ENCODE results near the gene GINS3. TPM values are rescaled to one million over a fixed set of nuclear protein-coding genes. Genes with fewer than 3 reads are reported as not detected.
A peak's percentile ranks its signal among the peaks of the same experiment; 100 is the strongest.

The GINS3 gene
- polyA plus RNA-seq (2013, experiment 1 of 4) = 19.1 TPM
- 19.6 TPM for polyA plus RNA-seq (2013, experiment 2 of 4)
- polyA plus RNA-seq (2013, experiment 3 of 4) = 13.1 TPM
- 15.0 TPM for polyA plus RNA-seq (2013, experiment 4 of 4)

DNA sequence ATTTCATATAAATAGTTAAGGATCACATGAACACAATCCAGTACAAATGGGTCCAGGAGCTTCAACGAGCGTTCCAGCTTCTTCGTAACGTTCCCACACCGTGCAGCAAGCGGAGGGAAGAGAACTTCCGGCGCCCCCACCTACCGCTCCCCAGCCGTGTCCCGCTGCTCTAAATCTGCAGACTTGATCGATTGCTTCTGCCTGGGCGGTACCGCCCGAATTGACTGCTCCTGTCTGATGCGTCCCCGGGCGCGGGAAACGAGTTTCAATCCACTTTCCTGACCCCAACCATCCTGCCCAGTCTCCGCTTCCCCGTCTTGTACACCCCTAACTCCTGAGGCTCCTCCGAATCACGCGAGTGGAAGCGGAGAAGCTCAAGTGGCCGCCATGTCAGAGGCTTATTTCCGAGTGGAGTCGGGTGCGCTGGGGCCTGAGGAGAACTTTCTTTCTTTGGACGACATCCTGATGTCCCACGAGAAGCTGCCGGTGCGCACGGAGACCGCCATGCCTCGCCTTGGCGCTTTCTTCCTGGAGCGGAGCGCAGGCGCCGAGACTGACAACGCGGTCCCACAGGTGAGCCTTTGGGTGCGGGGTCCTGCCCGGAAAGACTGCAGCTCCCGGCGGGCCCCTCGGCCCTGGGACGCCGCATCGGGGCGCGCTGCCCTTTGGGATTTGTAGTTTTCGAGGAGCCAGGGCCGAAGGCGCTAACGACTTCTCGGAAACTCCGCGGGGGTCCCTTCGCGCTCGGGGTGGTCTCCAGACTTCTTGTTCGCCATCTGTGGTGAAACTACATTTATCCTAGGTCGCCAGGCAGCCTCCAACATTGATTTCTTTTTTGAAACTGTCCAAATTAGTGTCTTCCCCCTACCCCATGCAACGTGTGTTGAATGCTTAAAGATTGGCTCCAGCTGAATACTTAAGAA is at the start of gene GINS3:
TSS of gene GINS3 (plus strand) at position 257 of the 923 bp plus-strand sequence. CDS start at position 388, 131 bp downstream.
- Histone ChIP-seq H3K4me3 (ENCODE audit: insufficient read depth, low read depth, low read length) (peak within 1 kb of the TSS; percentile 99), H3K4me1 (ENCODE audit: control insufficient read depth, insufficient read depth, low read length) (no peaks in the 10 kb centered on the region), H3K27me3 (ENCODE audit: control insufficient read depth, insufficient read depth, low read length, poor library complexity, severe bottlenecking) (peaks cover 32% of the 10 kb centered on the region), H3K9me3 (ENCODE audit: control insufficient read depth, low read length) (no peaks in the 10 kb centered on the region), H3K27ac (ENCODE audit: insufficient read depth, low read depth, low read length, poor library complexity, severe bottlenecking) (no peak within 1 kb of the TSS), H3K36me3 (ENCODE audit: control insufficient read depth, insufficient read depth, low read length) (no peaks in the 10 kb centered on the region)
- WGBS, 2 experiments = 0 to 1% methylated on average over 67 of the region's 67 CpGs

DNA sequence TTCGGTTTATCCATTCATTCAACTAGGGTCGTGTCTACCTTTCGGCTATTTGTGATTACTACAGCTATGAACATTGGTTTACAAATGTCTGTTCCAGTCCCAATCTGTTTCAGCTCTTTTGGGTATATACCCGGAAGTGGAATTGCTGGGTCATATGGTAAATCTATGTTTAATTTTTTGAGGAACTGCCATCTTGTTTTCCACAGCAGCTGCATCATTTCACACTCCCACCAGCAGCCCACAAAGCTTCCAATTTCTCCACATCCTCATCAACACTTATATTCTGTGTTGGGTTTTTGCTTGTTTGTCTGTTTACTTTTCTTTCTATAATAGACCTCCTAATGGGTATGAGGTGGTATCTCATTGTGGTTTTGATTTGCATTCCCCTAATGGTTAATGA is 48.7 kb upstream of the GINS3 start:
- Histone ChIP-seq H3K4me3 (ENCODE audit: insufficient read depth, low read depth, low read length) (no peak overlapping the region), H3K27me3 (ENCODE audit: control insufficient read depth, insufficient read depth, low read length, poor library complexity, severe bottlenecking) (no peaks in the 10 kb centered on the region), H3K36me3 (ENCODE audit: control insufficient read depth, insufficient read depth, low read length) (no peaks in the 10 kb centered on the region), H3K27ac (ENCODE audit: insufficient read depth, low read depth, low read length, poor library complexity, severe bottlenecking) (no peak overlapping the region), H3K9me3 (ENCODE audit: control insufficient read depth, low read length) (no peaks in the 10 kb centered on the region), H3K4me1 (ENCODE audit: control insufficient read depth, insufficient read depth, low read length) (no peaks in the 10 kb centered on the region)
- WGBS, 2 experiments = 91 to 97% methylated on average over 4 of the region's 4 CpGs

DNA sequence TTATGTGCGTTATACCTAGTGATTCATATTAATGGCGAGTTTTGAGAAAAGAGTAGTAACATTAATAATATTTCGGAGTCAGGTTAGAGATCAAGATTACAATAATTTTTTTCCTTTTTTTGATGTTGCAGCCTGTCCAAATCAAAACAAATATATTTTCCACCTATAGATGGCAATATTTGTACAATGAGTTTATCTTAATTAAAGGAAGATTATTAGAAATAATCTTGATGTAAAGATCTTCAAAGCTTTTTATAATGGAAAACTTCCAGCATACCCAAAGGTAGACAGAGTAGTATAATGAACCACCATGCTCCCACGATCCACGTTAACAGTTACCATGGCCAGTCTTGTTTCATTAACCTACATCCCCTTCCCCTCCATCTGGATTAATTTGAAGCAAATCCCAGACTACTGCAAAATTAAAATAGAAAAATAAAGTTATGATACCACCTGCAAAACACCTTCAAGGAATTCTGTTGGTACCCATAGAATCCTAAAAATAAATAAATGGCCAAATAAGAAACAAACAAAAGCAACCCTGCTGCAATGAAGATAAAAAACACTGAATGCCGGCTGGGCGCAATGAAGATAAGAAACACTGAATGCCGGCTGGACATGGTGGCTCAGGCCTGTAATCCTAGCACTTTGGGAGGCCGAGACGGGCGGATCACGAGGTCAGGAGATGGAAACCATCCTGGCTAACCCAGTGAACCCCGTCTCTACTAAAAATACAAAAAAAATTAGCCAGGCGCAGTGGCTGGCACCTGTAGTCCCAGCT is 46.5 kb upstream of the GINS3 start:
- Histone ChIP-seq H3K36me3 (ENCODE audit: control insufficient read depth, insufficient read depth, low read length) (no peaks in the 10 kb centered on the region), H3K4me3 (ENCODE audit: insufficient read depth, low read depth, low read length) (no peak overlapping the region), H3K27me3 (ENCODE audit: control insufficient read depth, insufficient read depth, low read length, poor library complexity, severe bottlenecking) (no peaks in the 10 kb centered on the region), H3K27ac (ENCODE audit: insufficient read depth, low read depth, low read length, poor library complexity, severe bottlenecking) (no peak overlapping the region), H3K4me1 (ENCODE audit: control insufficient read depth, insufficient read depth, low read length) (no peaks in the 10 kb centered on the region), H3K9me3 (ENCODE audit: control insufficient read depth, low read length) (no peaks in the 10 kb centered on the region)
- WGBS, 2 experiments = 91 to 94% methylated on average over 11 to 14 of the region's 14 CpGs

DNA sequence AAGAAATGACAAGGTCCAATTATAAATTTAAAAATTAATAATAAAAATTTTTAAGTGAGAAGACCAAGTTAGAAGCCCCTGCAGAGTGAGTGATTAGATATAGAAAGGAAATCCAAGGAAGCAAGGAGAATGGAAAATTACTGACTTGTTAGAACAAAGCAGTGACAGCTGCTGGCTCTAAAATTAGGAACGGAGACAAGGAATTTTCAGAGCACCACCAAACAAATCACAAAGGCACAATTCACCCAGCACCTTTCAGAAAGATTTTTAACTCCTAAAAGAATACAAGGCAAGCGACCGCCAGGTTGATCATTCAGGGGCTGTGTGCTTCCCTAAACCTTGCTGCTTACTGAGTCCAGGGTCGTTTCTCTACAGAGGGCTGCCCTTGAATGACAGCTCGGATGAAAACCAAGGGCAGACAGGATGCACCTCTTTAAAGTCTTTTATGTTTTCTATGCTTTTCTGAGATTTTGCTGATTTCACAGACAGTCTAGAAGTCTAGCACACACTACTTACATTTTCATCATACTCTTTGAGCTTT is 45.4 kb upstream of the GINS3 start:
- H3K4me1 ChIP-seq (ENCODE audit: control insufficient read depth, insufficient read depth, low read length) = no peaks in the 10 kb centered on the region
- 83 to 87% methylated on average over 5 of the region's 5 CpGs for WGBS, 2 experiments
- H3K27me3 ChIP-seq (ENCODE audit: control insufficient read depth, insufficient read depth, low read length, poor library complexity, severe bottlenecking) = no peaks in the 10 kb centered on the region
- H3K9me3 ChIP-seq (ENCODE audit: control insufficient read depth, low read length) = no peaks in the 10 kb centered on the region
- no peaks in the 10 kb centered on the region for H3K36me3 ChIP-seq (ENCODE audit: control insufficient read depth, insufficient read depth, low read length)
- H3K27ac ChIP-seq (ENCODE audit: insufficient read depth, low read depth, low read length, poor library complexity, severe bottlenecking) = no peak overlapping the region
- no peak overlapping the region for H3K4me3 ChIP-seq (ENCODE audit: insufficient read depth, low read depth, low read length)

GRCh38 chr16:58348986-58349385 is 43.3 kb upstream of the GINS3 start:
- Histone ChIP-seq H3K4me3 (ENCODE audit: insufficient read depth, low read depth, low read length) (no peak overlapping the region), H3K9me3 (ENCODE audit: control insufficient read depth, low read length) (no peaks in the 10 kb centered on the region), H3K27ac (ENCODE audit: insufficient read depth, low read depth, low read length, poor library complexity, severe bottlenecking) (no peak overlapping the region), H3K4me1 (ENCODE audit: control insufficient read depth, insufficient read depth, low read length) (no peaks in the 10 kb centered on the region), H3K36me3 (ENCODE audit: control insufficient read depth, insufficient read depth, low read length) (no peaks in the 10 kb centered on the region), H3K27me3 (ENCODE audit: control insufficient read depth, insufficient read depth, low read length, poor library complexity, severe bottlenecking) (no peaks in the 10 kb centered on the region)
- 77 to 81% methylated on average over 3 of the region's 3 CpGs for WGBS, 2 experiments

DNA sequence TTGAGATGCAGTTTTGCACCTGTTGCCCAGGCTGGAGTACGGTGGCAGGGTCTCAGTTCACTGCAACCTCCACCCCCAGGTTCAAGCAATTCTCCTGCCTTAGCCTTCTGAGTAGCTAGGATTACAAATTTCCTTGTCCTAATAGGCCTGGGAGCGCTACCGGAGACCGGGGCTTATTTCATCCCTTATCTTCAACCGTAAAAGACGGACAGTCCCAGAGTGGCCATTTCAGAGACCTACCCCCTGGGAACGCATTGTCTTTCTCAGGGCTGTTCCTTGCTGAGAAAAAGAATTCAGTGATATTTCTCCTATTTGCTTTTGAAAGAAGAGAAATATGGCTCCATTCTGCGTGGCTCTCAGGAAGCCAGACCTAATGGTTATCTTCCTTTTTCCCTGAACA is 39.6 kb upstream of the GINS3 start:
- Histone ChIP-seq H3K27me3 (ENCODE audit: control insufficient read depth, insufficient read depth, low read length, poor library complexity, severe bottlenecking) (no peaks in the 10 kb centered on the region), H3K4me3 (ENCODE audit: insufficient read depth, low read depth, low read length) (no peak overlapping the region), H3K4me1 (ENCODE audit: control insufficient read depth, insufficient read depth, low read length) (no peaks in the 10 kb centered on the region), H3K9me3 (ENCODE audit: control insufficient read depth, low read length) (peaks cover 2% of the 10 kb centered on the region), H3K36me3 (ENCODE audit: control insufficient read depth, insufficient read depth, low read length) (no peaks in the 10 kb centered on the region), H3K27ac (ENCODE audit: insufficient read depth, low read depth, low read length, poor library complexity, severe bottlenecking) (no peak overlapping the region)
- 84 to 88% methylated on average over 8 of the region's 8 CpGs for WGBS, 2 experiments

DNA sequence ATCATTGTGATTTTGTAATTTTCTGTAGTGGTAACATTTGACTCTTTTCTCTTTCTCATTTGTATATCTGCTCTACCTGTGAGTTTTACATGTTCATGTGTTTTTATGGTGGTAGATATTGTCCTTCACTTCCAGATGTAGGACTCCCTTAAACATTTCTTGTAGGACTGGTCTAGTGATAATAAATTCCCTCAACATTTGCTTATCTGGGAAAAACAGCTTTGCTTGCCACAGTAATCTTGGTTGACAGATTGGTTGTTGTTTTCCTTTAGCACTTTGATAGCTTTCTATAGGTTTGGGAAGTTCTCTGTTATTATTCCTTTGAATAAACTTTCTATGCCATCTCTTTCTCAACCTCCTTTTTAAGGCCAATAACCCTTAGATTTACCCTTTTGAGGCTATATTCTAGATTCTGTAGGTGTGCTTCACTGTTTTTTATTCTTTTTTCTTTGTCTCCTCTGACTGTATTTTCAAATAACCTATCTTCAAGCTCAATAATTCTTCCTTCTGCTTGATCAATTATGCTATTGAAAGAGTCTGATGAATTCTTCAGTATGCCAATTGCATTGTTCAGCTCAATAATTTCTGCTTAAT is 32.1 kb upstream of the GINS3 start:
- Histone ChIP-seq H3K4me1 (ENCODE audit: control insufficient read depth, insufficient read depth, low read length) (no peaks in the 10 kb centered on the region), H3K4me3 (ENCODE audit: insufficient read depth, low read depth, low read length) (no peak overlapping the region), H3K36me3 (ENCODE audit: control insufficient read depth, insufficient read depth, low read length) (no peaks in the 10 kb centered on the region), H3K27me3 (ENCODE audit: control insufficient read depth, insufficient read depth, low read length, poor library complexity, severe bottlenecking) (no peaks in the 10 kb centered on the region), H3K27ac (ENCODE audit: insufficient read depth, low read depth, low read length, poor library complexity, severe bottlenecking) (no peak overlapping the region), H3K9me3 (ENCODE audit: control insufficient read depth, low read length) (peaks cover 2% of the 10 kb centered on the region)

GRCh38 chr16:58361726-58362125 is 30.5 kb upstream of the GINS3 start:
- Histone ChIP-seq H3K4me1 (ENCODE audit: control insufficient read depth, insufficient read depth, low read length) (no peaks in the 10 kb centered on the region), H3K27me3 (ENCODE audit: control insufficient read depth, insufficient read depth, low read length, poor library complexity, severe bottlenecking) (no peaks in the 10 kb centered on the region), H3K36me3 (ENCODE audit: control insufficient read depth, insufficient read depth, low read length) (no peaks in the 10 kb centered on the region), H3K4me3 (ENCODE audit: insufficient read depth, low read depth, low read length) (no peak overlapping the region), H3K9me3 (ENCODE audit: control insufficient read depth, low read length) (no peaks in the 10 kb centered on the region), H3K27ac (ENCODE audit: insufficient read depth, low read depth, low read length, poor library complexity, severe bottlenecking) (no peak overlapping the region)

DNA sequence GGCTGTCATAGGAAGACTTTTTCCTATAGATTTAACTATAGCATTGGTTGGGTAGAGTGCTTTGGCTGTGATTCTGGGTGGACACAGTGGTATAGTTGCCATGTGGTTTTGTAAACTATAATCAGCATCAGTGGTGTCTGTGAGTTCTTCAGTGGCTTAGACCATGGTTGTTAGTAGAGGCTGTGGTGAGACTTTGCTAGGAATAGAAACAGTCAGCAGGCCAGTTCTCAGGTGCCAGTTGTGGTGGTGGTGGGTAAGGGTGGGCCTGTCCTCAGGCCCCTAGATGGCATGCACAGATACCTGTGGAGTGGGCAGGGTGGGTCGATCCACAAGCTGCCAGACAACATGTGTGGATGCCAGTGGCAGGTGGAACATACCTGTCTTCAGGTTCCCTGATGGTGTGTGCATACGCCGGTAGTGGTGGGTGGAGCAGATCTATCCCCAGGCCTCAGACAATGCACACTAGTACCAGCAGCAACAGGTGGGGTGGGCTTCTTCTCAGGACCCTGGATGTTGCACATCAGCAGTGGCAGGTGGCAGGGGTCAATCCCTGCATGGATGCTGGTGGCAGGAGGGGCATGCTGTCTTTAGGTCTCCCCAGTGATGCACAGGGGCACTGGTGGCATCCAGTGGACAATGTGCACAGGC is 28.4 kb upstream of the GINS3 start:
- H3K27ac ChIP-seq (ENCODE audit: insufficient read depth, low read depth, low read length, poor library complexity, severe bottlenecking) = no peak overlapping the region
- H3K9me3 ChIP-seq (ENCODE audit: control insufficient read depth, low read length) = no peaks in the 10 kb centered on the region
- 92 to 96% methylated on average over 3 of the region's 3 CpGs for WGBS, 2 experiments
- H3K36me3 ChIP-seq (ENCODE audit: control insufficient read depth, insufficient read depth, low read length) = no peaks in the 10 kb centered on the region
- no peaks in the 10 kb centered on the region for H3K27me3 ChIP-seq (ENCODE audit: control insufficient read depth, insufficient read depth, low read length, poor library complexity, severe bottlenecking)
- H3K4me3 ChIP-seq (ENCODE audit: insufficient read depth, low read depth, low read length) = no peak overlapping the region
- H3K4me1 ChIP-seq (ENCODE audit: control insufficient read depth, insufficient read depth, low read length) = no peaks in the 10 kb centered on the region

Measured in ectodermal cell (in vitro differentiated cells).